GM19023 (cell line): ENCODE data around the gene MGST2.
"Not testable (repeated sequence)": the region's sequence is repeated elsewhere in the genome, so short reads cannot be mapped to it uniquely, and the experiment has no call there.

Experiments
- ATAC-seq: cut with Tn5 transposase; IDR thresholded peaks from one replicate; pipeline ENCODE4 v1.9.1; 2021; ENCODE audit warnings: mild to moderate bottlenecking, moderate library complexity; ENCODE audit not compliant: unreplicated experiment

Gene MGST2

GRCh38 chr4:139665690-139666529 lies at the start of gene MGST2:
MGST2 (plus strand) TSS chr4:139665819; CDS start chr4:139666020, 201 bp downstream.
- peak; percentile 87 for ATAC-seq

DNA sequence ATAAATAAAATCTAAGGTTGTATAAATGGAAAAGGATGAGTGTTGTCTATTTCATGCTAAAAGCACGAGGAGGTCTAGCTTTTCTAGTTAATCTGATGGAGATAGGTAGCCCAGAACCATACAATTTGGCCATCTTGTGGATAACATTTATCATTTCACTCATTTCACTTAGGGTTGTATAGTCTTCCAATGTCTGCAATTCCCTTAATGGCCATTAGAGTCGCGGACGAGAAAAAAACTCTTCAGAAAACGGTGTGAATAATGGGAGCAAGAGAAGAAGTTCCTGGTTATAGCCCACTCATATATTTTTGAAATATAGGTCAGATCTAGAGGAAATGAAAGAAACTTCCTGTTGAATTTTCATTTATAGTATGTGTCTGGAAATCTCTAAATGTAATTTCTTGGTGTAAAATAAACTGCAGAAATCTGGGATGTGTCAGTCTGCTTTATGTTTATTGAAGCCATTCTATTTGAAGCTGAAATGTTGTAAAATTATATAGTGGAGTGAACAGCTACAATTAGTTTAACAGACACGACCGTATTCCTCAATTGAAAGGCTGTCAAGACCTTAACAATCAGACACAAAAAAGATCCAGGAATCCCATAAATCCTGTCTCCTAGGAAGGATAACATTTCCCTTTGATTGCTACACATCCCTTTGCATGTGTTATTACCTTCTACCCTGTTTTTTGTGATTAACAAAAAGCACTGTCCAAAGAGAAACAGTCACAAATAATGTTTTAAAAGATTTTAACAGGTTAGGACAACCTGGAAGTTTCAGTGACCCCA lies 47.7 kb upstream of the MGST2 start:
- ATAC-seq = no peak

GRCh38 chr4:139619644-139620043 lies 46.0 kb upstream of the MGST2 start:
- ATAC-seq = peak; percentile 60

DNA sequence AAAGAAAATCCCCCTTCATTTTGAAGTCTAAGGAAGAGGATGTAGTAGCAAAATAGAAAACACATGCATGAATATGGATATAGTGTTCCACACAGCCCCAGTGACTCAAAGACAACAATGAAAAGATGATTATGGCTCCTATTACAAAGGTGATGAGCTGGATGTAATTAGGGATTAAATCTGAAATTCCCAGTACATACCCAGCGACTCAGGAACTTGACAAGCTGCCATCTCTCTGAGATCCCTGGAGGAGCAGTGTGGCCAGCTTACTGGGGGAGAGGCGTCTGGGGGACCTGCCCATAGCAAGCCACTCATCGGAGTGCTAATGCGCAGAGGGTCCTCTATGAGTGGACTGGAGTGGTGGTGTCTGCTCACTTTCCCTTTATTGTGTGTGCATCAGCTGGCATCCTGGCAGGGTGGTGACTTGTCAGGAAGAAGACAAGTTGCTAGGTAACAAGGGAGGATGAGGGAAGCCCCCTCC lies 42.7 kb upstream of the MGST2 start:
- ATAC-seq = no peak

DNA sequence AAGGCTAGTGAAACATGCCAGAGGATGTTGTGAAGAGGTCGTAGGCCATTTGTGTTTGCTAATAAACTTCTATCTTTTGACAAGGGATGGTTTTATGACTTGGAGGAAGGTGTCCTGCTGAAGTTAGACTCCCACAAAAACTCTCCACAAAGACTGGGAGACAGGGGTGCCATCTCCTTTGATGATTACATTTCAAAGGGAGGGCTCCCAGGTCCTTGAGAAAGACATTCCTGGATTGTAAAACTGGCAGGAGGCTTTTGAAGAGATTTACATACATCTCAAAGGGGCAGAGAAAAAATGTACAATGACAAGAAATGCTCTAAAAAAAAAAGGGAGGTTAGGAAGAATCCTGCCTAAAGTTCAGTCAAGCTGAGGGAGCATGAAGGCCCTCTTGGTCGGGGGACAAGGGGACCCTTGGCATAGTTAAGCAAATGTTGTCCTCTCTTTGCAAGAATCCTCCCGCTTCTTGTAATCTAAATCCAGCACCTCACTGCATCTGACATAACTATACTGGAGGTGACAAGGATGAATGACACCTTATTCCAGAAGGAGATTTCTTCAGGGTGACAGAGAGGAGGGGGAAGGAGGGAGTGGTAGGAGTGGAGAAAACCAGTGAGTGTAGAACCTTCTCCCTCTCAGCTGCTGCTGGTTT lies 41.1 kb upstream of the MGST2 start:
- ATAC-seq = no peak

- no peak for ATAC-seq
These were observed 40.5 kb upstream of the MGST2 start for GRCh38 chr4:139625093-139625455.

- ATAC-seq = no peak
These were observed 40.1 kb upstream of the MGST2 start for GRCh38 chr4:139625482-139625881.

DNA sequence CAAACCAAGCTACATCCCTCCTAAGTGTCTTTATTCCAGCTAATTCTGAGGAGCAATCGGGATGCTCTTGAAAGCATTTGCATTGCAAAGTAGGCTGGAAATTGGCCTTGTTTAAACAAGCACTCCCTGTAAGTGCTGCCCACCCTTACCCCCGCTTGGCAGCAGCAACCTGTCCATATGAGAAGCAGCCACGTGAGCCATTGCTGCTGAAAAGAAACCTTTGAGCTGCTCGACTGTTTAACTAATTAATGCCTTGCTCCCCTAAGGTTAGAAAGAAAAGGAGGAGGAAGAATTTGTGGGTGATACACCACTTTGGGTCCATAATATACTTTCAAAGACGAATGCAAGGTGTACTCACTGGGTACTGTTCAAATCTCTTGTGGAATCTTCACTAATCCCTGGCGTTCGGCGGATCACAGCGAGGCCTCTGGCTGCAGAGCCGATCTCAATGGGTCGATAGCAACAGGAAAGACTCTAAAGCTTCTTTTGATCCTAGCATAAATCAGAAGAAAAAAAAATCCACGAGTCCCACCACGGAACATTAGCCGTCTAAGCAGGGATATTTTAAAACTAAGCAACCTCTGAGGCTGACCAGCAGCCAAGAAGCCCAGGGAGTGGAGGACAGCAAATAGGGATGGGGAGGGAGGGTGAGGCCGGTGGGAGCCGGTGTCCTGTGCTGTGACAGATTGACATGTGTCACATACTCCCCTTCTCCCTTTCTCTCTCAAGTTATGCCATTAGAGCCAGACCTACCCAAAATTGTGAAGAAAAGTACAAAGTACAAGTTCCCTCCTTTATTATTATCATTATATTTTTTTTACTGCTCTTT lies 37.2 kb upstream of the MGST2 start:
- no peak for ATAC-seq

- no peak for ATAC-seq
These were observed 36.0 kb upstream of the MGST2 start for GRCh38 chr4:139629436-139630125.

DNA sequence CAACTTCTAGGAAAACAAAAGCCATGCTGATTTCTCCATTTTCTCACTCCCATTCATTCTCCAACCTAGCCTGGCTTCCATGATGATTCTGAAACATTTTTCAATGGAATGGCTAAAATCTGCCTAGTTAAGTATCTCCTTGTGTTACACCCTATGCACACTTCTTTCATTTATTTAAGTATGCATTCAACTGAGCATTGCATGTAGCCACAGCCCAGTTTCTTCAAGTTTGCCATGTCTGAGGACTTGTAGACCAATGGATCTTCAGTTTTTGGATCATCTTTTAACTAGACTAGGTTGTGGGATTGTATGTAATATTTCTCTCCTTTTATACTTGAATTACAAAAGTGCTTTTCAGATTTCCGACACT lies 35.5 kb upstream of the MGST2 start:
- ATAC-seq = no peak

GRCh38 chr4:139630991-139631390 lies 34.6 kb upstream of the MGST2 start:
- ATAC-seq = no peak

DNA sequence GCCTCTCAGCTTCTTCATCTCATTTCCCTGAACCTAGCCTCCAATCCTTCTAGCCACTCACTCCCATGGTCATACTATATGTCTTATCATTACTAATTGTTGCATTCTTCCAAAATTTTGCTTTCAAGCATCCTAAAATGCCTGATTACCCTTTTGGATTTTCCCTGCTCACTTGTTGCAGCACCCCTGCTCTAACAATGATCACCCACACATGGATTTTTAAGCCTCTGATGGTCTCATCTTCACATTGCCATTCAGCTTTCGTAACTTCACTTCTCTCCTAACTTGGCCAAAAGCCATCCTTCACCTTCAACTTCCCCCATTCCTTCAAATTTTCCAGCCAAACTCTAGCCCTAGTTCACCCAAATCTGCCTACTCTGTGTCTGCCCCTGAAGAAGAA lies 33.8 kb upstream of the MGST2 start:
- no peak for ATAC-seq

DNA sequence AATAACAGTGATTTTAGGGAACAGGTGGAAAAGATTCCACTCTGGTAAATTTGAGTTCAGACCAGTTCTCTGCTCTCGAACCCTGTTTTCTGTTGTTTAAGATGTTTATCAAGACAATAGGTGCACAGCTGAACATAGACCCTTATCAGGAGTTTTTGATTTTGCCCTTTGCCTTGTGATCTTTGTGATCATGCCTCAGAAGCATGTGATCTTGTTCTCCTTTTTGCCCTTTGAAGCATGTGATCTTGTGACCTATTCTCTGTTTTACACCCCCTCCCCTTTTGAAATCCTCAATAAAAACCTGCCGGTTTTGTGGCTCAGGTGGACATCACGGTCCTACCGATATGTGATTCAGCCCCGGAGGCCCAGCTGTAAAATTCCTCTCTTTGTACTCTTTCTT lies 32.9 kb upstream of the MGST2 start:
- ATAC-seq = not testable (repeated sequence)

GRCh38 chr4:139633195-139633594 lies 32.4 kb upstream of the MGST2 start:
- ATAC-seq = no peak

DNA sequence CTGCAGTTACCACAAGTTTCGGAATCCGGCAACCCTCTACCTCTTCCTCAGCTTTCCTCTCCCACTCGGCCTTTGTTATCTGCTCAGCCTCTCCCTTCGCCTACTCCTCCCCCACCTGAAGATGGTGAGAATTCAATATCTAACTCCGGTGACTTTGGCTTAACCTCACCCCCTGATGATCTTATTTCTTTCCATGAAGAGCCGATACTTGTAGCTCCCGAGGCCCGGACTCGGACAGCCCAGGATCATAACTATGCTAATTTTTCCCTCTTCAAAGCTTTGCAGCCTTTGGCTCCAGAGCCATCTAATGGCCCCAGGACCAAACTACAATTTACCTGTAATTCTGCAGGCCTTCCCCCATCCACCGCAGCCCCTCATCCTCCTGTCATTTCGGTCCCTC lies 32.0 kb upstream of the MGST2 start:
- no peak for ATAC-seq

GRCh38 chr4:139635966-139636365 lies 29.7 kb upstream of the MGST2 start:
- no peak for ATAC-seq

GRCh38 chr4:139638306-139638705 lies 27.3 kb upstream of the MGST2 start:
- ATAC-seq = not testable (repeated sequence)

GRCh38 chr4:139639654-139640053 lies 26.0 kb upstream of the MGST2 start:
- no peak for ATAC-seq

DNA sequence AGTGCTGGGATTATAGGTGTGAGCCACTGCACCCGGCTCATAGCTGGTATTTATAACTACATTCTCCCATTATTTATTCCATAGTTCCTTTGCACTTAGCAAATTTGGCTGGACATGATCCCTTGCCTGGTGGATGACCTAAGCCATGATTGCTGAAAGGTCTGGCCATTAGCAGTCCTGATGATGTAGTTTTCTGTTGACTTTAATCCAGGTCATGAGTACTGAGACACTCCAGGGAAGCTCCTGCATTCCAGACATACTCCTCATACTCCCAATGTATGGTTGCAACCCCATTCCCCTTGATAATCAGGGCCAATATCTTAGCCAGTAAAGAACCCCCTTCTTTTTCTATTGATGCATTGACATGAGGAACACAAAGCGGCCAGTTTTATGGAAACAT lies 24.4 kb upstream of the MGST2 start:
- ATAC-seq = no peak

DNA sequence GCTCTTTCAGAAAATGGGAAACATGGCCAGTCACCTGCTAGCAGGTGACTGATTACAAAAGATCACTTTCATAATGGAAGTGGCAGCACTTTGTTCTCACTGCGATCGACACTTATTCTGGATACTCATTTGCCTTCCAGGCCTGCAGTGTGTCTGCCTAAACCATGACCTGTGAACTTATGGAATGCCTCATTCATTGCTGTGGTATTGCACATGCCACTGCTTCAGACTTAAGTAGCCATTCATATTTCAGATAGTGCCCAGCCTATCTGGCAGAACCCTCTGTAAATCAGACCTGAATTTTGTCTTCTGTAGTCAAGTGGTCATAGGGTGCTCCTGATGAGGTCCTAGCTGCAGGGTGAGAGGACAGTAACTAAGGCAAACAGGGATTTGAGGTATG lies 23.3 kb upstream of the MGST2 start:
- ATAC-seq = no peak
